Measurements from ENCODE around the gene NKX6-2.
A peak's percentile ranks its signal among the peaks of the same experiment; 100 is the strongest.

Gene NKX6-2

GRCh38 chr10:132790470-132790869 lies 4.5 kb upstream of the NKX6-2 start:
- peaks cover 35% of the 10 kb centered on the region for H3K27me3 ChIP-seq
- no peak overlapping the region for H3K9ac ChIP-seq
- TF ChIP-seq Cebpa-rat (IDR thresholded peaks at IDR 0.05): no peak
- H3K4me1 ChIP-seq: peaks cover 44% of the 10 kb centered on the region
- H3K9me3 ChIP-seq: peaks cover 34% of the 10 kb centered on the region
- H3K4me3 ChIP-seq: no peak overlapping the region
- peaks cover 10% of the 10 kb centered on the region for H4K20me1 ChIP-seq
- H3K36me3 ChIP-seq: no peaks in the 10 kb centered on the region
- H3K4me2 ChIP-seq: peak overlapping the region; percentile 62; the same call in 1 of the 2 replicates
- H3K27ac ChIP-seq: no peak overlapping the region

GRCh38 chr10:132789659-132790148 lies 3.8 kb upstream of the NKX6-2 start:
- peaks cover 38% of the 10 kb centered on the region for H3K4me1 ChIP-seq
- H3K27ac ChIP-seq: no peak overlapping the region
- H3K27me3 ChIP-seq: peaks cover 35% of the 10 kb centered on the region
- no peak overlapping the region for H3K4me2 ChIP-seq
- H4K20me1 ChIP-seq: peaks cover 10% of the 10 kb centered on the region
- H3K36me3 ChIP-seq: no peaks in the 10 kb centered on the region
- peaks cover 42% of the 10 kb centered on the region for H3K9me3 ChIP-seq
- H3K4me3 ChIP-seq: no peak overlapping the region
- no peak for TF ChIP-seq Cebpa-rat (IDR thresholded peaks at IDR 0.05)
- H3K9ac ChIP-seq: no peak overlapping the region

- Histone ChIP-seq H3K4me1 (peaks cover 29% of the 10 kb centered on the region), H4K20me1 (peaks cover 10% of the 10 kb centered on the region), H3K4me2 (no peak overlapping the region), H3K9me3 (peaks cover 50% of the 10 kb centered on the region), H3K4me3 (no peak overlapping the region), H3K27ac (no peak overlapping the region), H3K9ac (no peak overlapping the region), H3K36me3 (peaks cover 7% of the 10 kb centered on the region), H3K27me3 (peaks cover 35% of the 10 kb centered on the region)
- no peak for TF ChIP-seq Cebpa-rat (IDR thresholded peaks at IDR 0.05)
These were observed 2.9 kb upstream of the NKX6-2 start for GRCh38 chr10:132788831-132789219.

- Histone ChIP-seq H4K20me1 (peaks cover 6% of the 10 kb centered on the region), H3K27ac (no peak overlapping the region), H3K9me3 (peaks cover 54% of the 10 kb centered on the region), H3K4me3 (no peak overlapping the region), H3K27me3 (peaks cover 35% of the 10 kb centered on the region), H3K4me2 (no peak overlapping the region), H3K36me3 (peaks cover 10% of the 10 kb centered on the region), H3K9ac (no peak overlapping the region), H3K4me1 (peaks cover 24% of the 10 kb centered on the region)
- no peak for TF ChIP-seq Cebpa-rat (IDR thresholded peaks at IDR 0.05)
These were observed 2.4 kb upstream of the NKX6-2 start for GRCh38 chr10:132788180-132788830.

GRCh38 chr10:132787495-132788179 lies 1.7 kb upstream of the NKX6-2 start:
- no peaks in the 10 kb centered on the region for H4K20me1 ChIP-seq
- H3K4me2 ChIP-seq: no peak overlapping the region
- H3K4me1 ChIP-seq: peaks cover 18% of the 10 kb centered on the region
- no peak overlapping the region for H3K9ac ChIP-seq
- peak overlapping the region; percentile 25; the same call in 1 of the 2 replicates for H3K4me3 ChIP-seq
- no peak overlapping the region for H3K27ac ChIP-seq
- H3K27me3 ChIP-seq: peaks cover 35% of the 10 kb centered on the region
- H3K9me3 ChIP-seq: peaks cover 54% of the 10 kb centered on the region
- peaks cover 10% of the 10 kb centered on the region for H3K36me3 ChIP-seq
- no peak for TF ChIP-seq Cebpa-rat (IDR thresholded peaks at IDR 0.05)

- Histone ChIP-seq H3K4me2 (no peak overlapping the region), H3K36me3 (peaks cover 14% of the 10 kb centered on the region), H3K9me3 (peaks cover 54% of the 10 kb centered on the region), H3K27ac (no peak overlapping the region), H3K9ac (no peak overlapping the region), H3K27me3 (peaks cover 35% of the 10 kb centered on the region), H3K4me3 (peak overlapping the region; percentile 28; the same call in 1 of the 2 replicates), H3K4me1 (peaks cover 16% of the 10 kb centered on the region; the same call in 1 of the 2 replicates), H4K20me1 (no peaks in the 10 kb centered on the region)
- TF ChIP-seq Cebpa-rat (IDR thresholded peaks at IDR 0.05): no peak
These were observed 1.0 kb upstream of the NKX6-2 start for GRCh38 chr10:132786884-132787494.

- Histone ChIP-seq H3K27ac (no peak overlapping the region), H3K9me3 (peaks cover 54% of the 10 kb centered on the region), H3K4me2 (no peak overlapping the region), H3K9ac (no peak overlapping the region), H3K4me3 (peak overlapping the region; percentile 28; the same call in 1 of the 2 replicates), H3K27me3 (peaks cover 35% of the 10 kb centered on the region), H4K20me1 (no peaks in the 10 kb centered on the region), H3K36me3 (peaks cover 19% of the 10 kb centered on the region), H3K4me1 (peaks cover 12% of the 10 kb centered on the region; the same call in 1 of the 2 replicates)
- TF ChIP-seq Cebpa-rat (IDR thresholded peaks at IDR 0.05): no peak
These were observed 533 bp upstream of the NKX6-2 start for GRCh38 chr10:132786476-132786883.

GRCh38 chr10:132784866-132785722 lies 853 bp downstream of the NKX6-2 start:
- no peaks in the 10 kb centered on the region for H4K20me1 ChIP-seq
- H3K36me3 ChIP-seq: peaks cover 27% of the 10 kb centered on the region
- no peak overlapping the region for H3K4me2 ChIP-seq
- H3K9ac ChIP-seq: no peak overlapping the region
- H3K27me3 ChIP-seq: peaks cover 25% of the 10 kb centered on the region
- TF ChIP-seq Cebpa-rat (IDR thresholded peaks at IDR 0.05): no peak
- peaks cover 4% of the 10 kb centered on the region for H3K4me1 ChIP-seq
- peaks cover 54% of the 10 kb centered on the region for H3K9me3 ChIP-seq
- H3K4me3 ChIP-seq: peak overlapping the region; percentile 36
- no peak overlapping the region for H3K27ac ChIP-seq
